D721Med (cell line): ENCODE results near the gene COL2A1.
A peak's percentile ranks its signal among the peaks of the same experiment; 100 is the strongest.
"Not testable (repeated sequence)": the region's sequence is repeated elsewhere in the genome, so short reads cannot be mapped to it uniquely, and the experiment has no call there.

Experiments
- DNase-seq: peaks from one replicate; pipeline ENCODE4 v3.0.0; 2011; ENCODE audit warnings: low spot score; ENCODE audit not compliant: insufficient read length
- FAIRE-seq: peaks from 2 replicates; lab custom pipeline; 2011; peaks lifted over from hg19 to GRCh38; lab: Jason Lieb, UNC
- CTCF ChIP-seq: IDR thresholded peaks from 2 replicates; pipeline ENCODE4 v1.5.1; 2012; ENCODE audit warnings: mild to moderate bottlenecking, control low read depth; ENCODE audit not compliant: insufficient read depth; ENCODE audit errors: missing control alignments

The COL2A1 gene

GRCh38 chr12:47967461-47968321, 36.6 kb downstream of the COL2A1 start:
- TF ChIP-seq CTCF = no peak
- no peak for DNase-seq
- no peak for FAIRE-seq

- TF ChIP-seq CTCF = no peak
- no peak for FAIRE-seq
- no peak for DNase-seq
These were observed 38.7 kb downstream of the COL2A1 start for GRCh38 chr12:47965581-47965980.

- TF ChIP-seq CTCF = no peak
- DNase-seq = no peak
- FAIRE-seq = no peak
These were observed 40.1 kb downstream of the COL2A1 start for GRCh38 chr12:47964106-47964728.

- peak; percentile 98 for DNase-seq
- FAIRE-seq = no peak
- peak; percentile 82 for TF ChIP-seq CTCF
These were observed 40.8 kb downstream of the COL2A1 start, which contains the start of gene TMEM106C for GRCh38 chr12:47963340-47964040. TSS of gene TMEM106C (plus strand) at chr12:47963596. CDS start at chr12:47964237, 641 bp downstream.

GRCh38 chr12:47962198-47962597, 42.1 kb downstream of the COL2A1 start:
- no peak for TF ChIP-seq CTCF
- FAIRE-seq (no peak), DNase-seq (no peak)

- not testable (repeated sequence) for FAIRE-seq, DNase-seq
These were observed 46.6 kb downstream of the COL2A1 start for GRCh38 chr12:47957671-47958070.

GRCh38 chr12:47955059-47955458, 49.2 kb downstream of the COL2A1 start:
- no peak for FAIRE-seq
- no peak for DNase-seq
- no peak for TF ChIP-seq CTCF
